PFSK-1 (cell line): ENCODE results near the gene UGT2B7.

Source experiments
- FOXP2 ChIP-seq: optimal IDR thresholded peaks from 2 replicates; pipeline ENCODE3; 2011; ENCODE audit warnings: borderline replicate concordance, control low read depth, inconsistent platforms; ENCODE audit not compliant: insufficient read depth; ENCODE audit errors: extremely low read length, extremely low read depth
- POLR2AphosphoS5 ChIP-seq: IDR thresholded peaks from 2 replicates; pipeline ENCODE4 v1.6.1; 2012; ENCODE audit warnings: low read depth, mild to moderate bottlenecking, control low read depth, low read length, moderate library complexity
- SIN3A ChIP-seq: IDR thresholded peaks from 2 replicates; pipeline ENCODE4 v1.6.1; 2012; ENCODE audit warnings: mild to moderate bottlenecking, low read length, moderate library complexity, borderline replicate concordance; ENCODE audit not compliant: insufficient read depth
- TAF1 ChIP-seq: IDR thresholded peaks from 2 replicates; pipeline ENCODE4 v1.6.1; 2012; ENCODE audit warnings: low read length, control low read depth, borderline replicate concordance; ENCODE audit not compliant: insufficient read depth
- TF ChIP-seq, protein P1 (sequence below), 2 experiments: IDR thresholded peaks; 2 replicates each; pipeline versions ENCODE4 v1.6.1 to v1.8.0; 2011 to 2012; ENCODE audit warnings: low read depth in 2 of 2, low read length in 2 of 2, control low read depth in 1 of 2, inconsistent platforms in 1 of 2, mild to moderate bottlenecking in 1 of 2, moderate library complexity in 1 of 2; ENCODE audit not compliant: insufficient read depth in 1 of 2

Gene UGT2B7

GRCh38 chr4:69066945-69067344 is 29.3 kb upstream of the UGT2B7 start:
- TF ChIP-seq POLR2AphosphoS5, result no peak
- no peak for TF ChIP-seq SIN3A
- no peak for TF ChIP-seq TAF1
- TF ChIP-seq, protein P1, sequence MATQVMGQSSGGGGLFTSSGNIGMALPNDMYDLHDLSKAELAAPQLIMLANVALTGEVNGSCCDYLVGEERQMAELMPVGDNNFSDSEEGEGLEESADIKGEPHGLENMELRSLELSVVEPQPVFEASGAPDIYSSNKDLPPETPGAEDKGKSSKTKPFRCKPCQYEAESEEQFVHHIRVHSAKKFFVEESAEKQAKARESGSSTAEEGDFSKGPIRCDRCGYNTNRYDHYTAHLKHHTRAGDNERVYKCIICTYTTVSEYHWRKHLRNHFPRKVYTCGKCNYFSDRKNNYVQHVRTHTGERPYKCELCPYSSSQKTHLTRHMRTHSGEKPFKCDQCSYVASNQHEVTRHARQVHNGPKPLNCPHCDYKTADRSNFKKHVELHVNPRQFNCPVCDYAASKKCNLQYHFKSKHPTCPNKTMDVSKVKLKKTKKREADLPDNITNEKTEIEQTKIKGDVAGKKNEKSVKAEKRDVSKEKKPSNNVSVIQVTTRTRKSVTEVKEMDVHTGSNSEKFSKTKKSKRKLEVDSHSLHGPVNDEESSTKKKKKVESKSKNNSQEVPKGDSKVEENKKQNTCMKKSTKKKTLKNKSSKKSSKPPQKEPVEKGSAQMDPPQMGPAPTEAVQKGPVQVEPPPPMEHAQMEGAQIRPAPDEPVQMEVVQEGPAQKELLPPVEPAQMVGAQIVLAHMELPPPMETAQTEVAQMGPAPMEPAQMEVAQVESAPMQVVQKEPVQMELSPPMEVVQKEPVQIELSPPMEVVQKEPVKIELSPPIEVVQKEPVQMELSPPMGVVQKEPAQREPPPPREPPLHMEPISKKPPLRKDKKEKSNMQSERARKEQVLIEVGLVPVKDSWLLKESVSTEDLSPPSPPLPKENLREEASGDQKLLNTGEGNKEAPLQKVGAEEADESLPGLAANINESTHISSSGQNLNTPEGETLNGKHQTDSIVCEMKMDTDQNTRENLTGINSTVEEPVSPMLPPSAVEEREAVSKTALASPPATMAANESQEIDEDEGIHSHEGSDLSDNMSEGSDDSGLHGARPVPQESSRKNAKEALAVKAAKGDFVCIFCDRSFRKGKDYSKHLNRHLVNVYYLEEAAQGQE (IDR thresholded peaks at IDR 0.05; ENCODE audit: insufficient read depth in 1 of 2, low read depth in 2 of 2, low read length in 2 of 2), result no peak
- TF ChIP-seq FOXP2, result no peak

DNA sequence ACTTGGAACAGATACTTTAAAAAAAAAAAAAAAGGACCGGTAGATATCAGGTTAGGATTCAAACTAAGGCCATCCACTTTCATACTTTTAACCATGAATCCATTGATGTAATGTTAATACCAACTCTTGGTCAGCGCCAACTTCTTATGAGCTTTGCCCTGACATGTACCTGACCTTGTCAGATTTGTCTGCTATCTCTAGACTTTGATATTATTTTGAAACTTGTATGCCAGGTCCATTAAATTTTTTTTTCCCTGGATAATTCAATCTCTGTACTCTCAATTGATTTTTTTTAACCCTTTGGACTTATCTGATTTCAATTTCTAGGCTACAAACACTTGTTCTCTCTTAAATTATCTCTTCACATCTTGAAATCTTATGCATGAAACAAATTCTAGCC is 27.2 kb upstream of the UGT2B7 start:
- no peak for TF ChIP-seq FOXP2
- no peak for TF ChIP-seq POLR2AphosphoS5
- TF ChIP-seq TAF1, result no peak
- TF ChIP-seq, protein P1 (IDR thresholded peaks at IDR 0.05; ENCODE audit: insufficient read depth in 1 of 2, low read depth in 2 of 2, low read length in 2 of 2), result no peak
- no peak for TF ChIP-seq SIN3A

DNA sequence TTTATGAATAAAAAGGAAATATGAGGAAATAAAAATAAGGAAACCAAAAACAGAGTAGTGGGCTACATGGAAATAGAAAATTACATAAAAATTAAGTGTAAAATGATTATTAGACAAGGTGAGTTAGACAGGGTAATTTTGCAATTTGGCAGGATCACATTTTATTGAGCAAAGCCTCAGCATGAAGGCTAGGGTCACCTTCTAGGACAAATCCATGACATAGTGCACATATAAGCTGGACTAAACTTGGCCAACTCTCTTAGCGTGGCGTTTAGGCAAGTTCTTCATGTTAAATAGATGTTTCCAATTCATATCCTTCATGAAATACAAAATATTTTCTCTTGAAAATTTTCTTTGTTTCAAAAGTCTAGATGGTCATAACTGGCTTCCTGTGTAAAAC is 25.7 kb upstream of the UGT2B7 start:
- TF ChIP-seq TAF1, result no peak

GRCh38 chr4:69071286-69071685 is 25.0 kb upstream of the UGT2B7 start:
- TF ChIP-seq POLR2AphosphoS5 (no peak), SIN3A (no peak), TAF1 (no peak), FOXP2 (no peak)
- TF ChIP-seq, protein P1 (IDR thresholded peaks at IDR 0.05; ENCODE audit: insufficient read depth in 1 of 2, low read depth in 2 of 2, low read length in 2 of 2), result no peak

DNA sequence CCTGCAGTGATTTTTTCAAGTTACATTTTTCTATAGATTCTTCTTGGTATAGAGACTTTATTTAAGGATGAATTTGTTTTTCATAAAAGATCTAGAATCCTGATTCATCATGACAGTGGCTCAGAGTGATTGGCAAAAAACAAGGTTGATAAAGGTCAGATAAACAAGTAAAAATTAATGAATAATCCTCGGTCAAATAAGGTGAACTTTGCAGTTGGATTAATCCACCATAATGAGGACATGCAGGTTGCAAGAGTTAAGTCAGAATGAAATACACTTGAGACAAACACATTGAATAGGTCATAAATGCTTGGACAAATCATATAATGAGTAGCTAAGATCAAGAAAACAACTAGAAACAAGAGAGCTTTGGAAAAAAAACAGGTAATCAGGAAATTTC is 22.9 kb upstream of the UGT2B7 start:
- TF ChIP-seq POLR2AphosphoS5, result no peak

GRCh38 chr4:69075061-69075792 is 21.0 kb upstream of the UGT2B7 start:
- TF ChIP-seq POLR2AphosphoS5, result no peak
- no peak for TF ChIP-seq SIN3A
- no peak for TF ChIP-seq FOXP2
- TF ChIP-seq, protein P1 (IDR thresholded peaks at IDR 0.05; ENCODE audit: insufficient read depth in 1 of 2, low read depth in 2 of 2, low read length in 2 of 2), result no peak
- no peak for TF ChIP-seq TAF1
